ENCODE data around the gene TOPBP1. TPM values are rescaled to one million over a fixed set of nuclear protein-coding genes. Genes with fewer than 3 reads are reported as not detected.

TOPBP1 gene
- total RNA-seq, 1 donor from 2014 or later, result 23.9 TPM

DNA sequence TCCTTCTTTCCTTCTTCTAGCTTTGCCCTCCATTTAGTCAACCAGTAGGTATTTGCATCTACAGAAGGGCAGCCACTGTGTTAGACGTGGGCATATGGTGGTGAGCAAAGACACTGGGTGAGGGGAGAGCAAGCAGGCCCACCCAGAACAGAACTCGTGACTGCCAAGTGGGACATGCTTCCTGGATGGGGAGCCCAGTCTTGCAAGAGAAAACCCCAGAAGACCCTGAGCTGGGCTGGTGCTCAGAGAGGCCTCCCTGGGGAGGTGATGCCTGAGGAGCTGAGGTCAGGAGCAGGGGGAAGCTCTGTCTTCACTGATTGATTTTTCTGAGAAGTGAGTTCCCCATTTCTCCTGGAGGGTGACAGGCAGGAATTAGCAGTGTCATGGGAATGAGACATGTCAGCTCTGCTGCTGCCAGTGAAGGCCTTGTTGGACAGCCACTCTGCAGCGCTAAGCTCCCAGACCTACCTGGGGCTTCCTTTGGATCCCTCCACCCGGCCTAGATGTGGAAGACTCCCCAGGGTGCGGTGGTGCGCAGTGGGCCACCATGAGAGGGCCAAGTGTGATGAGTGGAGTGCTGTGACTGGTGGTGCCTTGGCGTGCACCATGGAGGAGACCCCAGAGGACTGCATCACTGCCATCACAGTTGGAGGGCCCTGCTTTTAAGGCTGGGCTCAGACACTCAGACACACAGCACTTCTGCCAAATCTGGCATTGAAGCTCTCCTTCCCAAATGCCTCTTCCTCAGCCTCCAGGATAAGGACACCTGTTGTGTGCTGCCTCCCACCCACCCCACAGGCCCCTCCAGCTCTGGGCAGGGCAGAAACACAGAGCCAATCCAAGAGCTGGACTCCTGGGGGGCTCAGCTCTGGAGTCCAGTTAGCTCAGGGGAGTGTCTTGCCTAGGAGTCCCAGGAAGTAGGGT lies 40.0 kb upstream of the TOPBP1 start:
- no peak overlapping the region for H3K27ac Mint-ChIP-seq (ENCODE audit: unreplicated experiment)
- no peaks in the 10 kb centered on the region for H3K79me2 ChIP-seq (ENCODE audit: insufficient read depth, low read length)
- H3K4me2 ChIP-seq (ENCODE audit: low read length), result no peak overlapping the region
- no peak overlapping the region for H3K4me3 ChIP-seq (ENCODE audit: insufficient read depth, low read depth, low read length)
- H3K4me3 Mint-ChIP-seq (ENCODE audit: unreplicated experiment), result no peak overlapping the region
- peaks cover 26% of the 10 kb centered on the region for H3K27me3 Mint-ChIP-seq (ENCODE audit: low read depth, unreplicated experiment)
- no peak overlapping the region for H3K27ac ChIP-seq (ENCODE audit: low read depth, low read length)
- no peaks in the 10 kb centered on the region for H3K9me3 ChIP-seq (ENCODE audit: insufficient read depth, low read depth, low read length)
- peaks cover 5% of the 10 kb centered on the region for H3K9me3 Mint-ChIP-seq (ENCODE audit: unreplicated experiment)
- H3K27me3 ChIP-seq (ENCODE audit: insufficient read depth, low read length), result no peaks in the 10 kb centered on the region
- H3K36me3 ChIP-seq (ENCODE audit: insufficient read depth, low read length), result no peaks in the 10 kb centered on the region
- no peak overlapping the region for H3K9ac ChIP-seq (ENCODE audit: low read length)
- H3K4me1 ChIP-seq (ENCODE audit: insufficient read depth, low read length), result no peaks in the 10 kb centered on the region
- DNase-seq (ENCODE audit: low read depth), result no peak
- no peaks in the 10 kb centered on the region for H4K20me1 ChIP-seq (ENCODE audit: insufficient read depth, low read length)
- H3K36me3 Mint-ChIP-seq (ENCODE audit: low read depth, unreplicated experiment), result no peaks in the 10 kb centered on the region
- H3K4me1 Mint-ChIP-seq (ENCODE audit: low read depth, unreplicated experiment), result no peaks in the 10 kb centered on the region
- TF ChIP-seq, protein P1, sequence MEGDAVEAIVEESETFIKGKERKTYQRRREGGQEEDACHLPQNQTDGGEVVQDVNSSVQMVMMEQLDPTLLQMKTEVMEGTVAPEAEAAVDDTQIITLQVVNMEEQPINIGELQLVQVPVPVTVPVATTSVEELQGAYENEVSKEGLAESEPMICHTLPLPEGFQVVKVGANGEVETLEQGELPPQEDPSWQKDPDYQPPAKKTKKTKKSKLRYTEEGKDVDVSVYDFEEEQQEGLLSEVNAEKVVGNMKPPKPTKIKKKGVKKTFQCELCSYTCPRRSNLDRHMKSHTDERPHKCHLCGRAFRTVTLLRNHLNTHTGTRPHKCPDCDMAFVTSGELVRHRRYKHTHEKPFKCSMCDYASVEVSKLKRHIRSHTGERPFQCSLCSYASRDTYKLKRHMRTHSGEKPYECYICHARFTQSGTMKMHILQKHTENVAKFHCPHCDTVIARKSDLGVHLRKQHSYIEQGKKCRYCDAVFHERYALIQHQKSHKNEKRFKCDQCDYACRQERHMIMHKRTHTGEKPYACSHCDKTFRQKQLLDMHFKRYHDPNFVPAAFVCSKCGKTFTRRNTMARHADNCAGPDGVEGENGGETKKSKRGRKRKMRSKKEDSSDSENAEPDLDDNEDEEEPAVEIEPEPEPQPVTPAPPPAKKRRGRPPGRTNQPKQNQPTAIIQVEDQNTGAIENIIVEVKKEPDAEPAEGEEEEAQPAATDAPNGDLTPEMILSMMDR (IDR thresholded peaks at IDR 0.05; ENCODE audit: insufficient read depth, low read depth, low read length), result no peak
- no peak for TF ChIP-seq EZH2 (IDR thresholded peaks at IDR 0.05; ENCODE audit: insufficient read depth, low read length)
- FAIRE-seq, result no peak
- H2AFZ ChIP-seq (ENCODE audit: low read depth, low read length), result no peak overlapping the region

DNA sequence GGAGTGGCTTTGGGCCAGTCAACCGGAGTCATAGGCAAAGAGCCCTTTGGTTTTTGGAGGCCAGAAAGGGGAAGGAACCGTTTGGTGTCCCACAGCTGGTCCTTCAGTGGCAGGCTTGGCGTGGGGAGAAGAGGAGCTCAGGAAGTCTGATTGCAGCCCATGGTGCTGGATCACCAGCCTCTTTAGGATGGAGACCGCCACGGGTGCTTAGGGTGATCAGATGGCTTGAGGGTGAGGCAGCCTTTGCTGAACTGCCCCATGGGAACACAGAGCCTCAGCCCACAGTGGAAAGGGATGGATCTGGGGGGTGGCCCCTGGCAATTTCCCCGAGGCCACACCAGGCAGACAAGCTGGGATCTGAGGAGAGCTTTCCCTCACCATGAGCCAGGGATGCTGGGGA lies 38.6 kb upstream of the TOPBP1 start:
- Mint-ChIP-seq H3K27ac (ENCODE audit: unreplicated experiment) (no peak overlapping the region), H3K9me3 (ENCODE audit: unreplicated experiment) (peaks cover 5% of the 10 kb centered on the region), H3K4me1 (ENCODE audit: low read depth, unreplicated experiment) (no peaks in the 10 kb centered on the region), H3K4me3 (ENCODE audit: unreplicated experiment) (no peak overlapping the region), H3K36me3 (ENCODE audit: low read depth, unreplicated experiment) (no peaks in the 10 kb centered on the region), H3K27me3 (ENCODE audit: low read depth, unreplicated experiment) (peaks cover 15% of the 10 kb centered on the region)
- H3K27me3 ChIP-seq (ENCODE audit: insufficient read depth, low read length), result no peaks in the 10 kb centered on the region
- no peaks in the 10 kb centered on the region for H3K9me3 ChIP-seq (ENCODE audit: insufficient read depth, low read depth, low read length)
- H2AFZ ChIP-seq (ENCODE audit: low read depth, low read length), result no peak overlapping the region
- no peaks in the 10 kb centered on the region for H4K20me1 ChIP-seq (ENCODE audit: insufficient read depth, low read length)
- H3K4me1 ChIP-seq (ENCODE audit: insufficient read depth, low read length), result no peaks in the 10 kb centered on the region
- DNase-seq (ENCODE audit: low read depth) (no peak), FAIRE-seq (no peak)
- TF ChIP-seq, protein P1 (IDR thresholded peaks at IDR 0.05; ENCODE audit: insufficient read depth, low read depth, low read length), result no peak
- TF ChIP-seq EZH2 (IDR thresholded peaks at IDR 0.05; ENCODE audit: insufficient read depth, low read length), result no peak
- H3K36me3 ChIP-seq (ENCODE audit: insufficient read depth, low read length), result no peaks in the 10 kb centered on the region
- H3K4me3 ChIP-seq (ENCODE audit: insufficient read depth, low read depth, low read length), result no peak overlapping the region
- no peaks in the 10 kb centered on the region for H3K79me2 ChIP-seq (ENCODE audit: insufficient read depth, low read length)
- H3K4me2 ChIP-seq (ENCODE audit: low read length), result no peak overlapping the region
- no peak overlapping the region for H3K9ac ChIP-seq (ENCODE audit: low read length)
- no peak overlapping the region for H3K27ac ChIP-seq (ENCODE audit: low read depth, low read length)

DNA sequence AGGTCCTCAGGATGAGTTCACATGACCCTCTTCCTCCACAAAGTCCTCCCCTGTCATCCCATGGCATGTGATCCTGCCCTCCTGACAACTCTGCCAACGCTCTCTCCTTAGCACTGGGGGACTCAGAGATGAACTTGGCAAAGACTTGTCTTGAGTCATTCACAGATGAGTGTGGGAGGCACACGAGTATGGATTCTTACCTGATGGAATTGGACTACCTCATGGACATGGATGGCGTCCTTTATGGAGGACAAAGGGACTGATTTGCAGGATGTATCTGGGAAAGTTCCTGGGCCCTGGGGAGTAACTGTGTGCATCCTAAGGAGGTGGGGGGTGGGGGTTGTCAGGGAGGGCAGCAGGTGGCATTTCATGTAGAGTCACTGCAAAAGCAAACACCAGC lies 38.2 kb upstream of the TOPBP1 start:
- FAIRE-seq (no peak), DNase-seq (ENCODE audit: low read depth) (no peak)
- H3K27me3 ChIP-seq (ENCODE audit: insufficient read depth, low read length), result no peaks in the 10 kb centered on the region
- H3K27me3 Mint-ChIP-seq (ENCODE audit: low read depth, unreplicated experiment), result peaks cover 14% of the 10 kb centered on the region
- H3K79me2 ChIP-seq (ENCODE audit: insufficient read depth, low read length), result no peaks in the 10 kb centered on the region
- H3K4me3 Mint-ChIP-seq (ENCODE audit: unreplicated experiment), result no peak overlapping the region
- H3K9me3 ChIP-seq (ENCODE audit: insufficient read depth, low read depth, low read length), result no peaks in the 10 kb centered on the region
- H3K4me1 Mint-ChIP-seq (ENCODE audit: low read depth, unreplicated experiment), result no peaks in the 10 kb centered on the region
- no peaks in the 10 kb centered on the region for H3K36me3 ChIP-seq (ENCODE audit: insufficient read depth, low read length)
- H3K4me1 ChIP-seq (ENCODE audit: insufficient read depth, low read length), result no peaks in the 10 kb centered on the region
- no peak overlapping the region for H3K27ac ChIP-seq (ENCODE audit: low read depth, low read length)
- no peak for TF ChIP-seq EZH2 (IDR thresholded peaks at IDR 0.05; ENCODE audit: insufficient read depth, low read length)
- TF ChIP-seq, protein P1 (IDR thresholded peaks at IDR 0.05; ENCODE audit: insufficient read depth, low read depth, low read length), result no peak
- H3K4me2 ChIP-seq (ENCODE audit: low read length), result no peak overlapping the region
- H3K4me3 ChIP-seq (ENCODE audit: insufficient read depth, low read depth, low read length), result no peak overlapping the region
- H2AFZ ChIP-seq (ENCODE audit: low read depth, low read length), result no peak overlapping the region
- H4K20me1 ChIP-seq (ENCODE audit: insufficient read depth, low read length), result no peaks in the 10 kb centered on the region
- H3K36me3 Mint-ChIP-seq (ENCODE audit: low read depth, unreplicated experiment), result no peaks in the 10 kb centered on the region
- no peak overlapping the region for H3K9ac ChIP-seq (ENCODE audit: low read length)
- no peak overlapping the region for H3K27ac Mint-ChIP-seq (ENCODE audit: unreplicated experiment)
- H3K9me3 Mint-ChIP-seq (ENCODE audit: unreplicated experiment), result peaks cover 5% of the 10 kb centered on the region
